Effector memory CD4-positive, alpha-beta T cell (primary cell): ENCODE data around the gene WWTR1.

Experiments
- DNase-seq, 3 donors: peaks; one replicate each; pipeline ENCODE4 v3.0.0-alpha.2; 2020
- H3K27ac ChIP-seq: 2 replicates; pipeline ENCODE4 v1.7.0; 2013; ENCODE audit warnings: mild to moderate bottlenecking, low read length, moderate library complexity; ENCODE audit not compliant: insufficient read depth, poor library complexity, severe bottlenecking
- H3K27me3 ChIP-seq: replicated peaks from 2 replicates; pipeline ENCODE4 v1.7.0; 2013; ENCODE audit warnings: mild to moderate bottlenecking, low read length; ENCODE audit not compliant: insufficient read depth, control insufficient read depth, poor library complexity, severe bottlenecking
- H3K36me3 ChIP-seq: 2 replicates; pipeline ENCODE4 v1.7.0; 2013; ENCODE audit warnings: mild to moderate bottlenecking, low read length, moderate library complexity; ENCODE audit not compliant: control insufficient read depth, insufficient read depth
- H3K4me1 ChIP-seq: 2 replicates; pipeline ENCODE4 v1.7.0; 2013; ENCODE audit warnings: low read length, mild to moderate bottlenecking; ENCODE audit not compliant: control insufficient read depth, insufficient read depth, poor library complexity, severe bottlenecking
- H3K4me3 ChIP-seq: 2 replicates; pipeline ENCODE4 v1.7.0; 2013; ENCODE audit warnings: low read length, low read depth, mild to moderate bottlenecking; ENCODE audit not compliant: insufficient read depth, poor library complexity, severe bottlenecking
- H3K9me3 ChIP-seq: 2 replicates; pipeline ENCODE4 v1.7.0; 2013; ENCODE audit warnings: mild to moderate bottlenecking, low read length, moderate library complexity; ENCODE audit not compliant: control insufficient read depth

WWTR1 gene

DNA sequence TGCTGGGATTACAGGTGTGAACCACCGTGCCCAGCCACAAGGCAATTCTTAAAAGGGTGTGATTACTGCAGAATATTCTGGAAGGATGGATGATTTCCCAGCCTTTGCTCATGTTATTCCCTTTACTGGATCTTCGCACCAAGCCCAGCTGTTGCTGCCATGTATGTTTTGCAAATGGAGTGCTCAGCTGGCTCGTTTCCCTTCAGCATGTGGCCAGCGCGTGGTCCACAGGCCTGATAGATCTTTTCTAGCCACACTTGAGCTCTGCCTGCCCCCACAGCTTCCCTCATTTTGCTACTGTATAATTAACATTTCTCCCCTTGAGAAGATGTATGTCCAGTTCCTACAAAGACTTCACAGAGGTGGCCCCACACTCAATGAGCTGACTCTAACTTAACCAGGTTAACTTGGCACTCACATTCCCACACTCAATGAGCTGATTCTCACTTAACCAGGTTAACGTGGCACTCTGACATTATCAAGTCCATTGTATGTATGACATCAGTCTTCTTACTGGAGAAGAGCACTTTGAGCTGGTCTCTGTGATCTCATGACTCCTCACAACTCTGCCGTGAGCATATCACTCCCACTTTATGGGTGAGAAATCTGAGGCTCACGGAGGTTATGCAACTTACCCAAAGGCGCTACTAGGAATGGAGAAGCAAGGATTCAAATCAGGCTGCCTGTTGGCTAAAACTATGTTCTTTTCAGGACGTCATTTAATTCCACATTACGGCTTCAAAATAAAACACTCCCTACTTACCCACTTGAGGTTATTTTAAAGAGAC is 134.1 kb downstream of the WWTR1 start:
- DNase-seq: no peak
- Histone ChIP-seq H3K36me3 (no peaks in the 10 kb centered on the region), H3K27ac (no peak overlapping the region), H3K9me3 (no peaks in the 10 kb centered on the region), H3K27me3 (no peaks in the 10 kb centered on the region), H3K4me3 (no peak overlapping the region), H3K4me1 (no peaks in the 10 kb centered on the region)

DNA sequence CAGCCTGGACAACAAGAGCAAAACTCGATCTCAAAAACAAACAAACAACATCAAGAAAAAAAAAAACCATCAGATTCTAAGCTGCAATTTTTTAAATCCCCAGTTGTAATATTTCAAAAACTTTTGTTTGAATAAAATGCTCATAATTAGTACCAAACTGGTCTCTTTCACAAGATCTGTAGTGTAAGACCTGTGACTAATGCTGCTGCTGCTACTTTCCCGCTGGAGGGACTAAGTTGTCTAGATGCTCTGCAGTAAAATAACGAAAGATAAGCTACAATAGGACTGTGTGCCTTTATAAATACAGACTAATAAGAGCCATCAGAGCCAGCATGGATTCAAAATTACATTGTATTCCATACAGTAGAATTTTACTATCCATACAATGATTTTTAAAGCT is 137.9 kb downstream of the WWTR1 start:
- Histone ChIP-seq H3K9me3 (no peaks in the 10 kb centered on the region), H3K36me3 (no peaks in the 10 kb centered on the region), H3K4me1 (no peaks in the 10 kb centered on the region), H3K27ac (no peak overlapping the region), H3K4me3 (no peak overlapping the region), H3K27me3 (no peaks in the 10 kb centered on the region)
- DNase-seq: no peak

DNA sequence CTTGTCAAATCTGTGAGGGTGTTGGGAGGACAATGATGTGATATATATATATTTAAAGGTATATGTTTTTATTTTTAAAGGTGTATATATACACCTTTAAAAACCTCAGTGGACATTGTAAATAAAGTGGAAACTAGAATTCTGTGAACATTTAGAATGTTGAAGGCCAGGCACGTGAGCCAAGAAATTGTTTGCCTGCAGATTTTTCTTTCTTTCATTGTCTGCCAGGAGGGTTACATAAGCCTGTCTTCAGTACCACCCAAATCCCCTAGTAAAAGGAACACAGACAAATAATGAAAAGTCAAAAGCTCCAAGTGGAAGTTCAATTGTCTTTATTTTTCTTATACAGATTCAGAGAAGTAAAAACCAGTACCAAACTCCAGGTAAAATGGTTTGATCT is 140.9 kb downstream of the WWTR1 start:
- DNase-seq: no peak
- no peaks in the 10 kb centered on the region for H3K4me1 ChIP-seq
- no peaks in the 10 kb centered on the region for H3K36me3 ChIP-seq
- no peak overlapping the region for H3K4me3 ChIP-seq
- no peaks in the 10 kb centered on the region for H3K27me3 ChIP-seq
- H3K9me3 ChIP-seq: no peaks in the 10 kb centered on the region
- H3K27ac ChIP-seq: no peak overlapping the region

DNA sequence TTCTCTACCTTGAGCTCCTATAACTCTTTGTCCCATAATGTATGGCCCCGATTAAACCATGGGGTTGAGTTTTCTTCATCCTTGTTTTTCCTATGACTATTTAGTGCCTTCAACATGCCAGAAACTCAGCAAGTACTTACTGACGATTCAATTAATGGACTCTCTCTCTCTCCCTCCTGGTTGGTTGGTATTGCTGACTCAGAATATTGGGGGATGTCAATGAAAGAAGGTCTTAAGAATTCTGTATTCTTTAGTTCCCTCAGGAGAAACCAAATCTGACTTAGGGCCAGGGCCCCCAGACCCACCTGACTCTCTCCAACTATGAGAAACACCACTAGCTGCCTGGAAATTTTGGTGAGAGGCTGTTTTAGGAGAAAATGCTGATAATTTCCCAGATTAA is 142.6 kb downstream of the WWTR1 start:
- no peaks in the 10 kb centered on the region for H3K27me3 ChIP-seq
- H3K4me3 ChIP-seq: no peak overlapping the region
- no peaks in the 10 kb centered on the region for H3K9me3 ChIP-seq
- H3K4me1 ChIP-seq: no peaks in the 10 kb centered on the region
- no peak for DNase-seq
- no peaks in the 10 kb centered on the region for H3K36me3 ChIP-seq
- H3K27ac ChIP-seq: no peak overlapping the region

DNA sequence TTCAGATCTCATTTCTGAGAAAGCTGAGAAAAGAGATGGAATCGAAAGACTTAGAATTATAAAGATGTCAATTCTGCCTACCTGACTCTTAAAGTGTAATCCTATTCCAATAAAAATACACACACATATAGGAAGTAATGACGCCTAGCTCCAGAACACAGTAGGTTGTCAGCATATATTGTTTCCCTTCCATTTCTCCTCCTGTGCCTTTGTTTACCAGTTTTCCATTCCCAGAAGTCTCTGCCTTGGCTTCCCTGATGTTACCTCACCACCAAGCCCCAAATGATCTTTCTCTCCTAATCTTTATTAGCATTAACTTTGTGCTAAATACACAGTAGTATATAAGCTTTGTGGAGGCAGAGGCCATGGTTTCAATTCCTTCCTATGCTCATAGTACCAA is 143.4 kb downstream of the WWTR1 start:
- Histone ChIP-seq H3K27ac (no peak overlapping the region), H3K36me3 (no peaks in the 10 kb centered on the region), H3K4me1 (no peaks in the 10 kb centered on the region), H3K4me3 (no peak overlapping the region), H3K27me3 (no peaks in the 10 kb centered on the region), H3K9me3 (no peaks in the 10 kb centered on the region)
- DNase-seq: no peak

DNA sequence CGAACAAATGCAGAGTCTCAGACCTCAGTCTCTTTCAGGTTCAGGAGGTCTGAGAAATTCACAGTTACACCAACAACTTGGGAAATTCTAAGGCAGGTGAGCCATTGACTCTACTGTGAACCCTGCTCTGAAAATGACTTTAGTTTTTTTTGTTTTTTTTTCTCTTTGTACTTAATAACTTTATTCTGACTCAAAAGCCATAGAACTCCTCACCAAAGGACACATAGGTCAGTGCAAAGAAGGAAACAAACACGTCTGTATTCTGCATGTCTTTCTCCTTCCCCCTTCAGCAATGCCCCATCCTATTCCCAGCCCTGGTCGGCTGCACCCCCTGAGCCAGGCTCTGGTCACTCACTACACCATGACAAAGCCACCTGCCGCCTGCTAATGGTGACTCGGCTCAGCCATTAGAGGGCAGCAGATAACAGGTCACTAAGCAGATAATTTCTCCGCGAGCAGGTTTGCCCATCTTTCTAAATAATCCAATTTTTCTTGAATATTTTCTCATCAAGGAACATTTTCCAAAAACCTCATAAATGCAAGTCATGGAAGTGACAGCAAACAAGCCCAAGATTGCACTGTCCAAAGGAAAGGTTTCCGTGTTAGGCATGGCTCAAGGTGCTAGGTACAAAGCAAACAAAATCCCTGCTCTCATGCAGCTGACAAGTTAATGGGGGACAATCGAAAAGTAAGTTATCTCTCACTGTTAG is 145.6 kb downstream of the WWTR1 start:
- Histone ChIP-seq H3K4me3 (no peak overlapping the region), H3K4me1 (no peaks in the 10 kb centered on the region), H3K27ac (no peak overlapping the region), H3K36me3 (no peaks in the 10 kb centered on the region), H3K9me3 (no peaks in the 10 kb centered on the region), H3K27me3 (no peaks in the 10 kb centered on the region)
- no peak for DNase-seq

DNA sequence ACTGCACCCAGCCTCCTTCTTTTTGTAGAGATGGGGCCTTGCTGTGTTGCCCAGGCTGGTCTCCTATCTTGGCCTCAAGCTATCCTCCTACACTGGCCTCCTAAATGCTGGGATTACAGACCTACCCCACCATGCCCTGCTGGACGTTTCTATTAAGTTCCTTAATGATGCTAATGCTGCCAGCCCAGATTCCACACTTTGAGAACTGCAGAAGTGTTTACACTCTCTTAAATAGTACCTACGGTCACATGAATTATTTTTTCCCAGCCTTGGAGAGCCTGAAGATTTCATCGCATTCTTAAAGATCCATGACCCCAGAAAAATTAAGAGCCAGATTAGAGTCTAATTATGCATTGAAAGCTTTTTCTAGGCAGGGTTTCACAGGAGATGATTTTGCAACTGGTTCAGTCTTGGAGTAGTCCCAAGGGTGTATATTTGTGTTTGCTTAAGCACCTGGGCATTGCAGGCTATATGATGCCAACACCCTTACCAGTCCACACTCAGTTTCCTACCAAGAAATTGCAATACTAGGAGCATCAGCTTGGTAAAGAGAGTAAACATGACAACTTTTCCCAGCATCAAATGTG is 146.7 kb downstream of the WWTR1 start:
- Histone ChIP-seq H3K27ac (no peak overlapping the region), H3K9me3 (no peaks in the 10 kb centered on the region), H3K4me3 (no peak overlapping the region), H3K4me1 (no peaks in the 10 kb centered on the region), H3K36me3 (no peaks in the 10 kb centered on the region), H3K27me3 (no peaks in the 10 kb centered on the region)
- no peak for DNase-seq

DNA sequence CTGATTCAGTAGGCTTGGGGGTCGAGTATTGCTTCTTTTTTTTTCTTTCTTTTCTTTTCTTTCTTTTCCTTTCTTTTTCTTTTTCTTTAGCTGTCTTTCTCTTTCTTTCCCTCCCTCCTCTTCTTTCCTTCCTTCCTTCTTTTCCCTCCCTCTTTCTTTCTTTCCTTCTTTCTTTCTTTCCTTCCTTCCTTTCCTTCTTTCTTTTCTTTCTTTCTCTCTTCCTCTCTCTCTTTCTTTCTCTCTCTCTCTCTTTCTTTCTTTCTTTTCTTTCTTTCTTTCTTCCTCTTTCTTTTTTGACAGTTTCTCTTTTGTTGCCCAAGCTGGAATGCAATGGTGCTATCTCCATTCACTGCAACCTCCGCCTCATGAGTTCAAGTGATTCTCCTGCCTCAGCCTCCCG is 147.3 kb downstream of the WWTR1 start:
- no peaks in the 10 kb centered on the region for H3K4me1 ChIP-seq
- no peaks in the 10 kb centered on the region for H3K9me3 ChIP-seq
- H3K4me3 ChIP-seq: no peak overlapping the region
- no peak overlapping the region for H3K27ac ChIP-seq
- no peaks in the 10 kb centered on the region for H3K27me3 ChIP-seq
- DNase-seq: no peak
- no peaks in the 10 kb centered on the region for H3K36me3 ChIP-seq

DNA sequence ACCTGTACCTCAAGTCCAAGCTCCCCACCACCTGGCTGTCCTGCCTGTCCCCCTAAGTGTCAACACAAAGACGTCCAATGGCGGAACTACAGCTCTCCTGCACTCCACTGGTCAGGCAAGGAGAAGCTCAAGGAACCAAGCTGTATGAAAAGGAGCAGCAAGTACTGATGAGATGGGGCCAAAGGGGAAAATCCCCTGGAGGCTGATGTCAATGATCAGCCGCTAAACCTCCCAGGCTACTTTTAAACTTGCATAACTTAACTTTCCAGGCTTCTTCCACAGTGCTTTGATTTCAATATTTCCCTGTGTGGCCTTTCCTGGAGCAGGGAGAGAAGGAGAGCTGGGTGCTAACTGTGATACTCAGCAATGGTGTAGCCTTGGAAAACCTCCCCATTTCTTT is 148.3 kb downstream of the WWTR1 start:
- Histone ChIP-seq H3K4me1 (no peaks in the 10 kb centered on the region), H3K9me3 (no peaks in the 10 kb centered on the region), H3K27me3 (no peaks in the 10 kb centered on the region), H3K27ac (no peak overlapping the region), H3K36me3 (no peaks in the 10 kb centered on the region), H3K4me3 (no peak overlapping the region)
- DNase-seq: no peak
